Coronary artery (tissue), 2 donors: ENCODE measurements around the gene VEZF1.
A peak's percentile ranks its signal among the peaks of the same experiment; 100 is the strongest.

Source experiments
- DNase-seq: peaks from one replicate; pipeline ENCODE4 v3.0.0-alpha.2; 2017; ENCODE audit warnings: low spot score
- H3K27ac ChIP-seq, 2 donors: fragments of 200-600 bp; sonication (generic); one replicate each; pipeline ENCODE4 v1.5.1; 2016 to 2019
- H3K4me3 ChIP-seq: fragments of 200-600 bp; sonication (generic); 2 replicates; pipeline ENCODE4 v1.5.1; 2016; ENCODE audit warnings: mild to moderate bottlenecking, moderate library complexity
- TF ChIP-seq, protein P1 (sequence below): fragments of 200-600 bp; sonication (generic); IDR thresholded peaks from one replicate; pipeline ENCODE4 v1.5.1; 2019; ENCODE audit warnings: antibody characterized with exemption

Gene VEZF1

DNA sequence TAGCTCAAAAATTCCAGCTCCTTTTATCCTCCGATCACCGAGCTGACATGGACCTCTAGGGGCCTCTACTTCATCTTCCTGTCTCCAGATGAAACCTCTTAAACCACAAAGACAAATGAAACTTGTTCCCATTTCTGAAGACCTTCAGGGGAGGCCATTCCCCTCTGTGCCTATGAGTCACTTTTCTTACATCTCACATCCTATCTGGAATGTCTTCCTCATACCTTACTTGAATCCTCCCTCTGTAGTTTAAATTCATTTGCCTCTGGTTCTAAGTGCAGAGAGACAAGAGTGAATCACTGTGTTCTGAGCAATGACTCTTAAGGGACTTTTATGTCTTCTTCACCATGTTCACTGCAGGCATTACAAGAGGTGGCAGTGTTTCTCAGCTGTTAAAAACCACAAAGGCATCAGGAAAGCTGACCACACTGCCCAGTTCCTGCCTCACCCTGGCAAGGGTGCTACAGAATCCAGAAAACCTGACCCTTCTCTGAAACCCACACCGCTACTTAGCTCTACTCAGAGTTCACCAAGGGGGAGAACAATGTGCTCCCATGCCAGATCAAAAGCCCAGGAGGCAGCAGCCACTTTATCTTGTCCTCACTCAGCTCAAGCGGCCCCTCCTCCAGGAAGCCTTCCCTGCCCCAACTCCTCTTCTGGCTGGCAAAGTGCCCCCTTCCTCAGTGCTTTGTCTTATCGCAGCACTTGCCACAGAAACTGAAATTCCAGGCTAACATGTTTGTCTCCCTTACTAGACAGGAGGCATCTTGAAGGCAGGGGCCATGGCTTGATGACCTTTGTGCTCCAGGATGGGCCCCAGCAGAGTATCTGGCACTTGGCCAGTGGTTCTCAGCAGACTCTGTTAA lies 39.3 kb downstream of the VEZF1 start:
- H3K27ac ChIP-seq = peak overlapping the region; percentile 82 to 93
- no peak for DNase-seq
- H3K4me3 ChIP-seq = peak overlapping the region; percentile 46
- TF ChIP-seq, protein P1, sequence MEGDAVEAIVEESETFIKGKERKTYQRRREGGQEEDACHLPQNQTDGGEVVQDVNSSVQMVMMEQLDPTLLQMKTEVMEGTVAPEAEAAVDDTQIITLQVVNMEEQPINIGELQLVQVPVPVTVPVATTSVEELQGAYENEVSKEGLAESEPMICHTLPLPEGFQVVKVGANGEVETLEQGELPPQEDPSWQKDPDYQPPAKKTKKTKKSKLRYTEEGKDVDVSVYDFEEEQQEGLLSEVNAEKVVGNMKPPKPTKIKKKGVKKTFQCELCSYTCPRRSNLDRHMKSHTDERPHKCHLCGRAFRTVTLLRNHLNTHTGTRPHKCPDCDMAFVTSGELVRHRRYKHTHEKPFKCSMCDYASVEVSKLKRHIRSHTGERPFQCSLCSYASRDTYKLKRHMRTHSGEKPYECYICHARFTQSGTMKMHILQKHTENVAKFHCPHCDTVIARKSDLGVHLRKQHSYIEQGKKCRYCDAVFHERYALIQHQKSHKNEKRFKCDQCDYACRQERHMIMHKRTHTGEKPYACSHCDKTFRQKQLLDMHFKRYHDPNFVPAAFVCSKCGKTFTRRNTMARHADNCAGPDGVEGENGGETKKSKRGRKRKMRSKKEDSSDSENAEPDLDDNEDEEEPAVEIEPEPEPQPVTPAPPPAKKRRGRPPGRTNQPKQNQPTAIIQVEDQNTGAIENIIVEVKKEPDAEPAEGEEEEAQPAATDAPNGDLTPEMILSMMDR = no peak

- no peak for DNase-seq
- Histone ChIP-seq H3K4me3 (peak overlapping the region; percentile 46), H3K27ac (peak overlapping the region; percentile 82 to 93)
- TF ChIP-seq, protein P1 = no peak
Measured at GRCh38 chr17:57948169-57948554, 39.9 kb downstream of the VEZF1 start.

GRCh38 chr17:57947369-57947768 lies 40.7 kb downstream of the VEZF1 start:
- no peak for DNase-seq
- TF ChIP-seq, protein P1 = no peak
- H3K4me3 ChIP-seq = peak overlapping the region; percentile 68
- H3K27ac ChIP-seq = peak overlapping the region; percentile 82 to 85

DNA sequence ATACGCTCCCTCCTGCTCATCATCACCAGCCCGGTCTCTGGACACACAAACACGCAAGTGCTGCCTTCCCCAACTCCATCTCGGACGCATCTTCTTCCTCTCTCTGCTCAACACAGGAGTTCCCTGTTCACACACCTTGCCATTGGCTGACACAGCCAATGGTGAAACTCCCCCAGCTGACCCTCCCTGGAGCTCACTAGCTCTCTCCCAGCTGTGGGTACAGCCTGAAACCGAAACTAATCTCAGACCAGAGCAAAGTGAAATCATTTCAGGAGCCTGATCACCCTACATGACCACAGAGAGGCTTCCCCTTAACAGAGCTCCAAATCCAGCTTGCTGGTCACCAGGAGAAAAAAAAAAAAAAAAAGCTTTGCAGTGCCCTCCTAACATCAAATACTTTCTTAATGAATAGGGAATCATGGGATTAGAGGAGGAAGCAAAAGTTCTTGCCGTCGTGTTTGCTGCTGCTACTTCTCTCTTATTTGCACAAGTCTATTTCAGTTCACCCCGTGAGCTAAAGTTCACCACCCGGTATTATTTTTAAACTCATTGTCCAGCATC lies 41.2 kb downstream of the VEZF1 start:
- TF ChIP-seq, protein P1 = no peak
- Histone ChIP-seq H3K4me3 (peak overlapping the region; percentile 68), H3K27ac (peak overlapping the region; percentile 82 to 85)
- DNase-seq = no peak

GRCh38 chr17:57945996-57946797 lies 41.9 kb downstream of the VEZF1 start:
- DNase-seq = no peak
- H3K27ac ChIP-seq = peak overlapping the region; percentile 82 to 85
- TF ChIP-seq, protein P1 = no peak
- peak overlapping the region; percentile 68 for H3K4me3 ChIP-seq

DNA sequence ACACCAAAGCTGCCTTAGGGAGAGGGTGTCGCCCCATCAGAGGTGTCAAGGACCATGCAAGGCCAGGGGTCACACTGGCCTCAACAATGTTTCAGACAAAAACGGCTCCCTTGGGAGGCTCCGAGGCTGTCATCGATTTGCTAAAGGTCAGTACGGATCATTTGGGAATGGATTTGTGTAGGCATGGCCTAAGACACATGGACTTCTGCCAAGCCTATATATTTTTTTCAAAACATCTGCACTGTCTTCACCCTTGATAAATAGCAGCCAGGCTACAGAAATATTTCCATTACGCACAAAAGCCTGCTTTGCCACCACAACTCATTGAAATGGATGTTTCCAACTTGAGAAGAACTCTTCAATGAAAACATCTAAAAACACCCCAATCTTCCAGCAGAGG lies 43.1 kb downstream of the VEZF1 start:
- TF ChIP-seq, protein P1 = no peak
- Histone ChIP-seq H3K4me3 (no peak overlapping the region), H3K27ac (peak overlapping the region in 1 of 2 donors; percentile 17)
- no peak for DNase-seq
